Measurements from ENCODE around the gene DYNLT1. TPM values are rescaled to one million over a fixed set of nuclear protein-coding genes. Genes with fewer than 3 reads are reported as not detected.

The DYNLT1 gene
- total and polyA plus RNA-seq, 10 of the 15 experiments (the other 5 are each of a cell fraction or from before 2014, with no cell fraction given) = 33.6 to 298 (median 89.2) TPM

DNA sequence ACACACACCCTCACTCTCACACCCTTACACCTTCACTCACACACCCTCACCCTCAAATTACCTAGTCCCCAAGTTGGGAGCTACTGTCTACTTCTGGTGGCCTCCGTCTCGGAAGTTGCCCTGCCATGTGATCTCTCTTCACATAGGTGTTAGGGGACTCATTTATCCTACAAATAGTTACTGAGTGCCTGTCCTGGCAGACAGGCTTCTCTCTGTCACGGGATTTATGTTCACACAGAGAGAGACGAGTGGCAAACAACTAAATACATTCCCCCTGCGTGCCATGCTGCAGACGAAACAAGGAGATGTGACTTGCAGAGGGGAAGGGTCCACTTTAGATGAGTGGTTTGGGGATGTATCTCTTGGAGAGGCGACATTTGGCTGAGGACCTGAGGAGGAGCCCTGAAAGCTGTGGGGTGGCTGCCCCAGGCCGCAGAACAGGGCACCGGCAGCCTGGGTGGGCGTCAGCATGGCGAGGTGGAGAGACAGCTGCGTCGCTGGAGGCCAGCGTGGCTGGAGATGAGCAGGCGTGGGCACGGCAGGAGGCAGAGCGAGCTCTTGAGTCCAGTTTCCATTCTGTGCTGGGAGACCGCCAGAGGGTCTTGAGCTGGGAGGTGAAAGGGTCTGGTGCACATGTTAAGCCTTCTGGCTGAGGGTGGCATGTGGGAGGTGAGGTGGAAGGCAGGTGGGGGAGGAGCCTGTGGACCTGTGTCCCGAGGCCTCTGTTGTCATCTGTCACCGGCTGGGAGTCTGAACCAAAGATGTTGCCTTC, 17.2 kb downstream of the DYNLT1 start (continued):
- TF ChIP-seq, protein P1, sequence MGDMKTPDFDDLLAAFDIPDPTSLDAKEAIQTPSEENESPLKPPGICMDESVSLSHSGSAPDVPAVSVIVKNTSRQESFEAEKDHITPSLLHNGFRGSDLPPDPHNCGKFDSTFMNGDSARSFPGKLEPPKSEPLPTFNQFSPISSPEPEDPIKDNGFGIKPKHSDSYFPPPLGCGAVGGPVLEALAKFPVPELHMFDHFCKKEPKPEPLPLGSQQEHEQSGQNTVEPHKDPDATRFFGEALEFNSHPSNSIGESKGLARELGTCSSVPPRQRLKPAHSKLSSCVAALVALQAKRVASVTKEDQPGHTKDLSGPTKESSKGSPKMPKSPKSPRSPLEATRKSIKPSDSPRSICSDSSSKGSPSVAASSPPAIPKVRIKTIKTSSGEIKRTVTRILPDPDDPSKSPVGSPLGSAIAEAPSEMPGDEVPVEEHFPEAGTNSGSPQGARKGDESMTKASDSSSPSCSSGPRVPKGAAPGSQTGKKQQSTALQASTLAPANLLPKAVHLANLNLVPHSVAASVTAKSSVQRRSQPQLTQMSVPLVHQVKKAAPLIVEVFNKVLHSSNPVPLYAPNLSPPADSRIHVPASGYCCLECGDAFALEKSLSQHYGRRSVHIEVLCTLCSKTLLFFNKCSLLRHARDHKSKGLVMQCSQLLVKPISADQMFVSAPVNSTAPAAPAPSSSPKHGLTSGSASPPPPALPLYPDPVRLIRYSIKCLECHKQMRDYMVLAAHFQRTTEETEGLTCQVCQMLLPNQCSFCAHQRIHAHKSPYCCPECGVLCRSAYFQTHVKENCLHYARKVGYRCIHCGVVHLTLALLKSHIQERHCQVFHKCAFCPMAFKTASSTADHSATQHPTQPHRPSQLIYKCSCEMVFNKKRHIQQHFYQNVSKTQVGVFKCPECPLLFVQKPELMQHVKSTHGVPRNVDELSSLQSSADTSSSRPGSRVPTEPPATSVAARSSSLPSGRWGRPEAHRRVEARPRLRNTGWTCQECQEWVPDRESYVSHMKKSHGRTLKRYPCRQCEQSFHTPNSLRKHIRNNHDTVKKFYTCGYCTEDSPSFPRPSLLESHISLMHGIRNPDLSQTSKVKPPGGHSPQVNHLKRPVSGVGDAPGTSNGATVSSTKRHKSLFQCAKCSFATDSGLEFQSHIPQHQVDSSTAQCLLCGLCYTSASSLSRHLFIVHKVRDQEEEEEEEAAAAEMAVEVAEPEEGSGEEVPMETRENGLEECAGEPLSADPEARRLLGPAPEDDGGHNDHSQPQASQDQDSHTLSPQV (IDR thresholded peaks at IDR 0.05) = no peak
- no peak for TF ChIP-seq NBN (IDR thresholded peaks at IDR 0.05)
- no peak for TF ChIP-seq ZNF217 (IDR thresholded peaks at IDR 0.05)

DNA sequence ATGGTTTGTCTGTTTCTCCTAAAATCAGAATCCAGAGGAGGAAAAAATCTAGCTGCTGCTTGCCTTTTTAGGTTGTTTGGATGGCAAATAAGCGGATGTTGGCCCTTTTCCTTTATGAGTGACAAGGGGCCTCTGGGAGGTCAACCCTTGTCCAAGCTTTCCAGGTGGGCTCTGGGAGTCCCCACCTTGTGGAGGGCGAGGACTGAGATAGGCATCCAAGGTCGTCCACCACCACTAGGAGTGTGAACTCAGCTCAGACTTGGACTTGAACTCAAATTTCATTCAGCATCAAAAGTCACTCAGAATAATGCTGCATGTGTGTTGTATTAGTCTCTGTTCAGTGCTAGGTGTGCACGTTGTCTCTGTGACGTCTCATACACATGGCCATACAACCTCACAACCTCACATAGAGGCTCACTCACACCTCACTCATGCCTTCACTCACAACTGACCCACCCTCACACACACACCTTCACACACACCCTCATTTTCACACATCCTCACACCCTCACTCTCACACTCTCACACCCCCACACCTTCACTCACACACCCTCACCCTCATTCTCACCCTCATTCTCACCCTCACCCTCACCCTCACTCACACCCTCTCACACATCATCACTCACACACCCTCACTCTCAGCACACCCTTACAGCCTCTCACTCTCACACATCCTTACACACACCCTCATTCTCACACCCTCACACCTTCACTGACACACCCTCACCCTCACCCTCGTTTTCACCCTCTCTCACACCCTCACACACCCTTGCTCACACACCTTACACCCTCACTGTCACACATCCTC, 18.0 kb downstream of the DYNLT1 start:
- Histone ChIP-seq H3K4me3 (no peak overlapping the region), H3K27me3 (replicated peaks in 1 of 2; ENCODE audit: control insufficient read depth in 2 of 2, insufficient read depth in 2 of 2, low read length in 1 of 2) (no peaks in the 10 kb centered on the region), H4K20me1 (ENCODE audit: control insufficient read depth, insufficient read depth) (no peaks in the 10 kb centered on the region), H2AFZ (ENCODE audit: control insufficient read depth, low read depth, low read length) (no peak overlapping the region), H3K4me2 (ENCODE audit: control insufficient read depth, insufficient read depth) (no peak overlapping the region), H3K4me1 (ENCODE audit: control insufficient read depth, insufficient read depth, low read length) (no peaks in the 10 kb centered on the region; the same call in 1 of the 2 replicates), H3K79me2 (ENCODE audit: control insufficient read depth, insufficient read depth, low read length) (no peaks in the 10 kb centered on the region), H3K36me3 (ENCODE audit: control insufficient read depth in 2 of 2, insufficient read depth in 2 of 2, low read length in 1 of 2) (peaks cover 13 to 28% of the 10 kb centered on the region in 2 experiments), H3K27ac (ENCODE audit: control insufficient read depth, insufficient read depth) (no peak overlapping the region), H3K9ac (ENCODE audit: control insufficient read depth, insufficient read depth, low read length) (no peak overlapping the region), H3K9me3 (replicated peaks; ENCODE audit: control insufficient read depth, insufficient read depth, low read length) (no peaks in the 10 kb centered on the region)
- POLR2A ChIA-PET = no interaction called here
- RAD21 ChIA-PET (ENCODE audit: unreplicated experiment) = no interaction called here
- WGBS (ENCODE audit: insufficient coverage, insufficient replicate concordance, low lambda C conversion rate, missing lambda C conversion rate) = 84% methylated on average over 6 of the region's 6 CpGs
- BruUV-seq (replicated peaks) = no TSS peak
- FAIRE-seq (no peak), DNase-seq (ENCODE audit: low read depth, low spot score) (no peak), ATAC-seq (no peak)
- in situ Hi-C loops (cut with MboI) = no loop called here
- intact Hi-C loops (cut with micrococcal nuclease; ENCODE audit: unreplicated experiment) = no loop called here
- SMC1A ChIA-PET (ENCODE audit: uncharacterized antibody, unreplicated experiment) = no interaction called here
- CTCF ChIA-PET = interaction anchor here (1.2 to 1.6 kb wide), 2 partner anchors 24 to 405 kb away, joined by 3 to 4 read pairs; partner anchors contain the start of gene SYTL3
- TF ChIP-seq TCF3 (IDR thresholded peaks at IDR 0.05; ENCODE audit: borderline replicate concordance, insufficient read depth, low read depth, low read length) (0 out of 2 replicates have a peak, but pooled peaks have one; percentile 12), HDAC6 (IDR thresholded peaks at IDR 0.05; ENCODE audit: unreplicated experiment) (no peak)
- TF ChIP-seq, protein P2, sequence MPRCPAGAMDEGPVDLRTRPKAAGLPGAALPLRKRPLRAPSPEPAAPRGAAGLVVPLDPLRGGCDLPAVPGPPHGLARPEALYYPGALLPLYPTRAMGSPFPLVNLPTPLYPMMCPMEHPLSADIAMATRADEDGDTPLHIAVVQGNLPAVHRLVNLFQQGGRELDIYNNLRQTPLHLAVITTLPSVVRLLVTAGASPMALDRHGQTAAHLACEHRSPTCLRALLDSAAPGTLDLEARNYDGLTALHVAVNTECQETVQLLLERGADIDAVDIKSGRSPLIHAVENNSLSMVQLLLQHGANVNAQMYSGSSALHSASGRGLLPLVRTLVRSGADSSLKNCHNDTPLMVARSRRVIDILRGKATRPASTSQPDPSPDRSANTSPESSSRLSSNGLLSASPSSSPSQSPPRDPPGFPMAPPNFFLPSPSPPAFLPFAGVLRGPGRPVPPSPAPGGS (IDR thresholded peaks at IDR 0.05; ENCODE audit: borderline replicate concordance, insufficient read depth, low read depth, low read length, poor library complexity, severe bottlenecking) = peak; percentile 79

All from GM12878 (cell line).